Hematopoietic multipotent progenitor cell treated with erythropoietin and hydrocortisone succinate and interleukin-3 and kit ligand, for 6 days (in vitro differentiated cells): ENCODE data around the gene ZBTB42.
"Not testable (repeated sequence)": the region's sequence is repeated elsewhere in the genome, so short reads cannot be mapped to it uniquely, and the experiment has no call there.

ENCODE experiments used
- DNase-seq: peaks from one replicate; pipeline ENCODE4 v3.0.0-alpha.2; 2015

ZBTB42 gene

GRCh38 chr14:104797115-104798044 is 3.5 kb upstream of the ZBTB42 start:
- DNase-seq = peak; percentile 40

- no peak for DNase-seq
These were observed 2.3 kb upstream of the ZBTB42 start for GRCh38 chr14:104798300-104799243.

- peak; percentile 52 for DNase-seq
These were observed 1.5 kb upstream of the ZBTB42 start for GRCh38 chr14:104799244-104800014.

- peak; percentile 88 for DNase-seq
These were observed 708 bp upstream of the ZBTB42 start for GRCh38 chr14:104800015-104800770.

GRCh38 chr14:104801520-104802393 is 856 bp downstream of the ZBTB42 start:
- no peak for DNase-seq

- no peak for DNase-seq
These were observed 1.7 kb downstream of the ZBTB42 start for GRCh38 chr14:104802394-104803184.

GRCh38 chr14:104803280-104803911 is 2.5 kb downstream of the ZBTB42 start:
- no peak for DNase-seq

GRCh38 chr14:104803912-104804410 is 3.1 kb downstream of the ZBTB42 start:
- DNase-seq = no peak

- DNase-seq = no peak
These were observed 3.8 kb downstream of the ZBTB42 start for GRCh38 chr14:104804481-104805325.

- peak; percentile 15 for DNase-seq
These were observed 4.4 kb downstream of the ZBTB42 start for GRCh38 chr14:104805326-104805678.

- DNase-seq = no peak
These were observed 5.2 kb downstream of the ZBTB42 start for GRCh38 chr14:104805941-104806624.

GRCh38 chr14:104806625-104807465 is 5.9 kb downstream of the ZBTB42 start:
- DNase-seq = peak; percentile 4

GRCh38 chr14:104808456-104808855 is 7.6 kb downstream of the ZBTB42 start:
- DNase-seq = no peak

GRCh38 chr14:104810316-104810715 is 9.4 kb downstream of the ZBTB42 start:
- DNase-seq = no peak

- DNase-seq = peak; percentile 1
These were observed 12.4 kb downstream of the ZBTB42 start for GRCh38 chr14:104813286-104813685.

- not testable (repeated sequence) for DNase-seq
These were observed 13.8 kb downstream of the ZBTB42 start for GRCh38 chr14:104814701-104815100.

- DNase-seq = no peak
These were observed 15.6 kb downstream of the ZBTB42 start for GRCh38 chr14:104816616-104816884.
